Measurements from ENCODE around the gene MMP8.

DNA sequence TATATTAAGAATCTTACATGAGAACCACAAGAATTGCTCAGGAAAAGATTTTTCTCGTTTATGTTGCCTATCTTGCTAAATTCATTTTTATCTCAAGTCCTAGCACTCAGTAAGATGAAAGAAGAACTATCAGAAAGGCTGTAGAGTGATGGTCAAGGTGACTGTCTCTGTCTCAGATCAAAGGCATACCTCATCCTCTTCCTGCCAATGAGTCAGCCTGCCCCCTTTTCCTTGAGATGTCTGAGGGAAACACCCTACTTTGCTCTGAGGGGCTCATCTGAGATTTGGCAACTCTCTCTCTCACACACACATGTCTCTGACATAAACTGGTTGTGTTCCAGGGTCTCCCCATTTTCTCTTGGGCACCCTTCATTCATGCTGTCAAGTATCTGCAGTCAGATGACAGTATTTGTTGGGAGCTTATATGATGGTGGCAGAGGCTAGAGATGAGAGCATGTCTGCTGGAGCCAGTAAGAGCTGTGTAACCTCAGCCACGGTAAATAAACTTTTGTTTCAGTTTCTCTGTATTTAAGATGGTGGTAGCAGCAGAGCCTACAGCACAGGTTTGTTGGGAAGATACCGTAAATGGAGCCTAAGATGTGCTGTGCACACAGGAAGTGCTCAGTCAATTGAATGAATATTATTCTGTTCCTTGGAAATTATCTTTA is 20.8 kb downstream of the MMP8 start:
- TF ChIP-seq, protein P1, sequence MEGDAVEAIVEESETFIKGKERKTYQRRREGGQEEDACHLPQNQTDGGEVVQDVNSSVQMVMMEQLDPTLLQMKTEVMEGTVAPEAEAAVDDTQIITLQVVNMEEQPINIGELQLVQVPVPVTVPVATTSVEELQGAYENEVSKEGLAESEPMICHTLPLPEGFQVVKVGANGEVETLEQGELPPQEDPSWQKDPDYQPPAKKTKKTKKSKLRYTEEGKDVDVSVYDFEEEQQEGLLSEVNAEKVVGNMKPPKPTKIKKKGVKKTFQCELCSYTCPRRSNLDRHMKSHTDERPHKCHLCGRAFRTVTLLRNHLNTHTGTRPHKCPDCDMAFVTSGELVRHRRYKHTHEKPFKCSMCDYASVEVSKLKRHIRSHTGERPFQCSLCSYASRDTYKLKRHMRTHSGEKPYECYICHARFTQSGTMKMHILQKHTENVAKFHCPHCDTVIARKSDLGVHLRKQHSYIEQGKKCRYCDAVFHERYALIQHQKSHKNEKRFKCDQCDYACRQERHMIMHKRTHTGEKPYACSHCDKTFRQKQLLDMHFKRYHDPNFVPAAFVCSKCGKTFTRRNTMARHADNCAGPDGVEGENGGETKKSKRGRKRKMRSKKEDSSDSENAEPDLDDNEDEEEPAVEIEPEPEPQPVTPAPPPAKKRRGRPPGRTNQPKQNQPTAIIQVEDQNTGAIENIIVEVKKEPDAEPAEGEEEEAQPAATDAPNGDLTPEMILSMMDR (optimal IDR thresholded peaks at IDR 0.05 in 1 of 3, IDR thresholded peaks at IDR 0.05 in 1 of 3, conservative IDR thresholded peaks at IDR 0.05 in 1 of 3; ENCODE audit: extremely low read depth in 1 of 3, insufficient read depth in 2 of 3, low read length in 3 of 3): no peak
- TF ChIP-seq EZH2 (IDR thresholded peaks at IDR 0.05; ENCODE audit: low read length): no peak
